B cell (primary cell): ENCODE data around the gene TCF7L1. TPM values are rescaled to one million over a fixed set of nuclear protein-coding genes. Genes with fewer than 3 reads are reported as not detected.

Experiments used
- ATAC-seq: fragments of 200-7000 bp; cut with Tn5 transposase; one replicate; pipeline ENCODE4 v1.10.0; 2021; ENCODE audit warnings: low read depth, mild to moderate bottlenecking, moderate number of reproducible peaks, moderate library complexity
- CTCF ChIA-PET: fragments of 350-600 bp; sonication (Branson Sonifier 250); formaldehyde crosslinking; loops from one replicate; lab custom pipeline; 2021; ENCODE audit warnings: antibody characterized with exemption, inconsistent platforms; lab: Charles Lee
- POLR2A ChIA-PET: fragments of 350-600 bp; sonication (Branson Sonifier 250); formaldehyde crosslinking; loops from one replicate; lab custom pipeline; 2021; ENCODE audit warnings: antibody characterized with exemption; lab: Charles Lee
- DNase-seq: peaks from one replicate; pipeline ENCODE4 v3.0.0; 2013
- H2AFZ ChIP-seq: 2 replicates; pipeline ENCODE4 v1.6.1; 2012; ENCODE audit warnings: mild to moderate bottlenecking, low read depth, low read length; ENCODE audit not compliant: insufficient read depth, poor library complexity, severe bottlenecking
- H3K27ac ChIP-seq, 2 donors: 1 replicate in 1 of 2; 2 replicates in 1 of 2; pipeline ENCODE4 v1.5.1; 2012 to 2013; ENCODE audit warnings: low read length in 2 of 2, mild to moderate bottlenecking in 2 of 2, moderate library complexity in 1 of 2
- H3K27me3 ChIP-seq, 4 experiments: fragments of 200-600 bp in 1 of 4; sonication (generic) in 1 of 4; replicated peaks in 1 of 4; 1 replicate in 2 of 4; 2 replicates in 2 of 4; pipeline versions ENCODE4 v1.6.1 to v1.7.0; 2013 to 2016; ENCODE audit warnings: low read length in 3 of 4, mild to moderate bottlenecking in 2 of 4, mixed read lengths in 1 of 4, moderate library complexity in 1 of 4; ENCODE audit not compliant: insufficient read depth in 4 of 4, control insufficient read depth in 3 of 4; ENCODE audit errors: control extremely low read depth in 1 of 4
- H3K36me3 ChIP-seq, 2 experiments: replicated peaks in 1 of 2; 1 replicate in 1 of 2; 2 replicates in 1 of 2; pipeline versions ENCODE4 v1.6.1 to v1.7.1; 2013; ENCODE audit warnings: low read length in 1 of 2; ENCODE audit not compliant: insufficient read depth in 2 of 2, control insufficient read depth in 1 of 2; ENCODE audit errors: control extremely low read depth in 1 of 2, extremely low read depth in 1 of 2
- H3K4me1 ChIP-seq, 2 donors: fragments of 200-600 bp in 1 of 2; sonication (generic) in 1 of 2; 1 replicate in 1 of 2; 2 replicates in 1 of 2; pipeline versions ENCODE4 v1.5.1 to v1.6.1; 2013 to 2017; ENCODE audit warnings: low read length in 2 of 2; ENCODE audit not compliant: control insufficient read depth in 2 of 2, insufficient read depth in 2 of 2
- H3K4me2 ChIP-seq: replicated peaks from 2 replicates; pipeline ENCODE3; 2012; ENCODE audit warnings: mild to moderate bottlenecking, low read depth, low read length; ENCODE audit not compliant: poor library complexity, severe bottlenecking
- H3K4me3 ChIP-seq, 5 experiments: fragments of 200-600 bp in 1 of 5; sonication (generic) in 1 of 5; 1 replicate in 3 of 5; 2 replicates in 2 of 5; pipeline versions ENCODE4 v1.5.1 to v1.7.0; 2011 to 2016; ENCODE audit warnings: low read length in 4 of 5, mild to moderate bottlenecking in 4 of 5, low read depth in 2 of 5, control low read depth in 1 of 5, moderate library complexity in 1 of 5; ENCODE audit not compliant: insufficient read depth in 1 of 5; ENCODE audit errors: control extremely low read depth in 1 of 5, extremely low read depth in 1 of 5
- H3K79me2 ChIP-seq: fragments of 200-600 bp; sonication (generic); one replicate; pipeline ENCODE4 v1.6.0; 2016; ENCODE audit warnings: low read length; ENCODE audit not compliant: control insufficient read depth, insufficient read depth
- H3K9ac ChIP-seq: fragments of 200-600 bp; sonication (generic); 2 replicates; pipeline ENCODE4 v1.6.1; 2017; ENCODE audit warnings: mild to moderate bottlenecking, low read length, moderate library complexity
- H3K9me3 ChIP-seq, 3 donors: one replicate each; pipeline versions ENCODE4 v1.6.1 to v1.7.1; 2013; ENCODE audit warnings: low read length in 2 of 3; ENCODE audit not compliant: control insufficient read depth in 2 of 3, insufficient read depth in 1 of 3; ENCODE audit errors: control extremely low read depth in 1 of 3
- H4K20me1 ChIP-seq: 2 replicates; pipeline ENCODE4 v1.6.0; 2012; ENCODE audit warnings: mild to moderate bottlenecking, low read length; ENCODE audit not compliant: insufficient read depth, control insufficient read depth, poor library complexity, severe bottlenecking
- H3K27ac Mint-ChIP-seq: one replicate; pipeline ENCODE4 v1.8.0; 2021; ENCODE audit warnings: mixed read lengths
- H3K27me3 Mint-ChIP-seq: one replicate; pipeline ENCODE4 v1.8.0; 2021; ENCODE audit warnings: mixed read lengths
- H3K4me1 Mint-ChIP-seq: one replicate; pipeline ENCODE4 v1.8.0; 2021; ENCODE audit warnings: mixed read lengths
- H3K4me3 Mint-ChIP-seq: one replicate; pipeline ENCODE4 v1.8.0; 2021; ENCODE audit warnings: mixed read lengths
- H3K9me3 Mint-ChIP-seq: one replicate; pipeline ENCODE4 v1.8.0; 2022; ENCODE audit warnings: mixed read lengths; ENCODE audit not compliant: insufficient read depth
- CTCF ChIP-seq: fragments of 200-600 bp; IDR thresholded peaks from one replicate; pipeline ENCODE4 v1.8.0; 2022; ENCODE audit warnings: antibody characterized with exemption, mild to moderate bottlenecking
- EZH2 ChIP-seq: IDR thresholded peaks from 2 replicates; pipeline ENCODE4 v1.6.1; 2012; ENCODE audit warnings: borderline replicate concordance, low read depth, mild to moderate bottlenecking, moderate library complexity, low read length; ENCODE audit not compliant: insufficient read depth, poor library complexity, severe bottlenecking
- WGBS: methylation state at CpG from one replicate; pipeline ENCODE4 v1.1.5; 2013; ENCODE audit warnings: missing lambda C conversion rate; ENCODE audit not compliant: insufficient coverage; 5-methylcytosine and 5-hydroxymethylcytosine counted together
- intact Hi-C: fragments of 100-400 bp; cut with micrococcal nuclease; formaldehyde crosslinking; loops from one replicate; pipeline ENCODE4 v1.10.0; 2022
- polyA plus RNA-seq: library from polyadenylated mRNA; depleted of rRNA; stranded (reverse); fragments of >200 nt; gene quantifications from 2 replicates; pipeline ENCODE4 v1.2.3, GENCODE V29; 2012
- total RNA-seq, 2 donors: library from RNA; stranded (reverse); fragments of 120-200 nt in 1 of 2; gene quantifications; 1 replicate in 1 of 2; 2 replicates in 1 of 2; pipeline versions ENCODE4 v1.2.3 to v1.2.4, GENCODE V29; 2013 to 2022

The TCF7L1 gene
- total and polyA plus RNA-seq, 2 donors (not counting 1 experiment from before 2014, with no cell fraction given): 0.67 to 0.81 TPM

DNA sequence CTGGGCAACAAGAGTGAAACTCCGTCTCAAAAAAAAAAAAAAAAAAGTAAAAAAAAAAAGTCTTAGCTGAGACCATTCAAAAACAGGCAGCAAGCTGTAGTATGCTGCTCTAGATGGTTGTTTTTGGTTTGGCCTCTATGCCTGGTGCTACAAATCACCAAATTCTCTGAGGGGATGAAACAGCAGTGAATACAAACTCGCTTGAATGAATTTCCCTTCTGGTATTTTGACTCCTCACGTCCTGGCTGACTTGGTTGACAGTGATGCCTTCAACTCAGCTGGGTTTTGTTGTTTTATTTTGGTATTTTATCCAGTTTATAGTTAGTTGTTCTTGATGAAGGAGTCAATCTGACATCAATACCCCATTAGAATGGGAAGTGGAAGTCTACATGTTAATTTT, 3.3 kb upstream of the TCF7L1 start:
- intact Hi-C loops: loop anchor here (5.0 to 10.0 kb wide), 2 partner anchors 155 to 203 kb away; no protein-coding TSS in a partner anchor
- Mint-ChIP-seq H3K27me3 (peaks cover 32% of the 10 kb centered on the region), H3K4me1 (peaks cover 15% of the 10 kb centered on the region), H3K27ac (no peak overlapping the region), H3K4me3 (no peak overlapping the region), H3K9me3 (no peaks in the 10 kb centered on the region)
- no peak overlapping the region for H3K9ac ChIP-seq
- H3K4me3 ChIP-seq: no peak overlapping the region
- no peak for TF ChIP-seq EZH2
- TF ChIP-seq CTCF: no peak
- no peak overlapping the region for H2AFZ ChIP-seq
- no peak overlapping the region for H3K4me2 ChIP-seq
- 82% methylated on average over 2 of the region's 3 CpGs for WGBS
- H3K79me2 ChIP-seq: no peaks in the 10 kb centered on the region
- no peaks in the 10 kb centered on the region for H4K20me1 ChIP-seq
- CTCF ChIA-PET: no interaction called here
- H3K36me3 ChIP-seq: no peaks in the 10 kb centered on the region
- ATAC-seq (no peak), DNase-seq (no peak)
- H3K27me3 ChIP-seq: peaks cover 0 to 34% (median 21%) of the 10 kb centered on the region in 4 experiments
- H3K9me3 ChIP-seq: no peaks in the 10 kb centered on the region
- no peak overlapping the region for H3K27ac ChIP-seq
- H3K4me1 ChIP-seq: peaks cover 19 to 21% of the 10 kb centered on the region in 2 donors
- POLR2A ChIA-PET: no interaction called here

DNA sequence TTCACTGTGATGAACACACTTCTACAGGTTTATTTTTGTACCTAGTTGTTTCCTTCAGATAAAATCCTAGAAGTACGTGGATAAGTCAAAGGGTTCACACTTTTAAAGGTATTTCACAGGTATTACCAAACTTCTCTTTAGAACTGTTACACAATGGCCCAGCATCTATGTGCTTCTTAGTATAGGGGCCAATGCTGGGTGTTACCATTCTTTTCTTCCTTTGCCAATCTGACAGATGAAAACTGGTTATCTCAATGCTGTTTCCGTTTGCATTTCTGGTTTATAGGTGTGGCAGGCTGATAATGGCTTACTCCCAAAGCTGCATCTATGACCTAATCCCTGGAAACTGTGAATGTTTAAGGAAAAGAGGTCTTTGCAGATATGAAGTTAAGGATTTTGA, 2.8 kb upstream of the TCF7L1 start:
- DNase-seq (no peak), ATAC-seq (no peak)
- Histone ChIP-seq H3K27me3 (peaks cover 0 to 39% (median 21%) of the 10 kb centered on the region in 4 experiments), H3K9ac (no peak overlapping the region), H3K79me2 (no peaks in the 10 kb centered on the region), H3K27ac (no peak overlapping the region), H3K36me3 (no peaks in the 10 kb centered on the region), H3K4me3 (no peak overlapping the region), H2AFZ (no peak overlapping the region), H3K4me2 (no peak overlapping the region), H3K9me3 (no peaks in the 10 kb centered on the region), H3K4me1 (peaks cover 19 to 21% of the 10 kb centered on the region in 2 donors), H4K20me1 (no peaks in the 10 kb centered on the region)
- peaks cover 16% of the 10 kb centered on the region for H3K4me1 Mint-ChIP-seq
- ChIA-PET POLR2A (no interaction called here), CTCF (no interaction called here)
- no peaks in the 10 kb centered on the region for H3K9me3 Mint-ChIP-seq
- 60% methylated on average over 1 of the region's 2 CpGs for WGBS
- TF ChIP-seq EZH2 (no peak), CTCF (no peak)
- H3K4me3 Mint-ChIP-seq: no peak overlapping the region
- peaks cover 34% of the 10 kb centered on the region for H3K27me3 Mint-ChIP-seq
- H3K27ac Mint-ChIP-seq: no peak overlapping the region
- intact Hi-C loops: loop anchor here (5.0 to 10.0 kb wide), 2 partner anchors 154 to 203 kb away; no protein-coding TSS in a partner anchor
